Pons (tissue), 1 donor: ENCODE data around the gene CMIP.

Experiments
- DNase-seq: peaks from one replicate; pipeline ENCODE4 v3.0.0-alpha.2; 2016; ENCODE audit warnings: low spot score

The CMIP gene

GRCh38 chr16:81639931-81640680, 195.5 kb downstream of the CMIP start:
- no peak for DNase-seq

GRCh38 chr16:81640681-81641070, 196.1 kb downstream of the CMIP start:
- no peak for DNase-seq

- no peak for DNase-seq
Observed at GRCh38 chr16:81641395-81642106, 196.9 kb downstream of the CMIP start.

- no peak for DNase-seq
Observed at GRCh38 chr16:81642107-81642436, 197.5 kb downstream of the CMIP start.

- no peak for DNase-seq
Observed at GRCh38 chr16:81642943-81643342, 198.3 kb downstream of the CMIP start.

GRCh38 chr16:81645266-81645694, 200.7 kb downstream of the CMIP start:
- DNase-seq, result peak; percentile 62

- DNase-seq, result no peak
Observed at GRCh38 chr16:81645925-81646324, 201.3 kb downstream of the CMIP start.

- DNase-seq, result no peak
Observed at GRCh38 chr16:81646561-81646960, 202.0 kb downstream of the CMIP start.

- DNase-seq, result no peak
Observed at GRCh38 chr16:81647527-81647926, 202.9 kb downstream of the CMIP start.

GRCh38 chr16:81649561-81650184, 205.1 kb downstream of the CMIP start:
- no peak for DNase-seq

GRCh38 chr16:81650281-81650680, 205.7 kb downstream of the CMIP start:
- no peak for DNase-seq

- DNase-seq, result no peak
Observed at GRCh38 chr16:81650982-81651562, 206.5 kb downstream of the CMIP start.

GRCh38 chr16:81651758-81652718, 207.4 kb downstream of the CMIP start:
- DNase-seq, result no peak

- no peak for DNase-seq
Observed at GRCh38 chr16:81652798-81653505, 208.3 kb downstream of the CMIP start.

GRCh38 chr16:81654346-81654745, 209.7 kb downstream of the CMIP start:
- DNase-seq, result no peak

GRCh38 chr16:81655469-81656162, 211.0 kb downstream of the CMIP start:
- DNase-seq, result no peak

GRCh38 chr16:81657224-81657623, 212.6 kb downstream of the CMIP start:
- DNase-seq, result no peak

- DNase-seq, result no peak
Observed at GRCh38 chr16:81657781-81658180, 213.2 kb downstream of the CMIP start.

- DNase-seq, result no peak
Observed at GRCh38 chr16:81658373-81658772, 213.8 kb downstream of the CMIP start.

GRCh38 chr16:81659249-81659648, 214.6 kb downstream of the CMIP start:
- DNase-seq, result no peak
